Stimulated activated CD8-positive, alpha-beta memory T cell treated with anti-CD3 and anti-CD28 coated beads, Interleukin-4, amount 100 ng/mL, for 4 hours (primary cell): ENCODE measurements around the gene TTC27.
"Not testable (repeated sequence)": the region's sequence is repeated elsewhere in the genome, so short reads cannot be mapped to it uniquely, and the experiment has no call there.

Experiments
- DNase-seq, 2 donors: peaks; one replicate each; pipeline ENCODE4 v3.0.0-alpha.2; 2020; ENCODE audit warnings: low read depth in 2 of 2, low spot score in 1 of 2

Gene TTC27

DNA sequence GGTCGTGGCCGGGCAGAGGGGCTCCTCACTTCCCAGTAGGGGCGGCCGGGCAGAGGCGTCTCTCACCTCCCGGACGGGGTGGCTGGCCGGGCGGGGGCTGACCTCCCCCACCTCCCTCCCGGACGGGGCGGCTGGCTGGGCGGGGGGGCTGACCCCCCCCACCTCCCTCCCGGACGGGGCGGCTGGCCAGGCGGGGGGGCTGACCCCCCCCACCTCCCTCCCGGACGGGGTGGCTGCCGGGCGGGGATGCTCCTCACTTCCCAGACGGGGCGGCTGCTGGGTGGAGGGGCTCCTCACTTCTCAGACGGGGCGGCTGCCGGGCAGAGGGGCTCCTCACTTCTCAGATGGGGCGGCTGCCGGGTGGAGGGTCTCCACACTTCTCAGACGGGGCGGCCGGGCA is 126.8 kb downstream of the TTC27 start:
- not testable (repeated sequence) for DNase-seq

DNA sequence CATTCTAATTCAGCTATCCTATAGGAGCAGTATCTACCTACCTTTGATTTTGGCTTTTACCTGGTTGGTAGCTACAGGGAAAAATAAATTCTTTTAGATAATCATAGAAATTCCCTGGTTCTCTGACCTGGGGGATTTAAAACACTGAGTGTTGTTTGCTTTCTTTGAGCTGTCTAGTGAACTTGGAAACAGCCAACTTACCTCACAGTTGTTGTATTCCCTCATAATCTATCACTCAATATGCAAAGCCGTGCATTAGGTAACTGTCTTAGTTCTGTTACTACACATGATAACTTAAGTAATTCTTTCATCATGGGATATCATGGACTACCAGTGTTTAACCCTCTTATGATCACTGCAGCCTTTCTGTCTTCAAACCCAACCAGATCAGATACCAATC is 127.8 kb downstream of the TTC27 start:
- no peak for DNase-seq

DNA sequence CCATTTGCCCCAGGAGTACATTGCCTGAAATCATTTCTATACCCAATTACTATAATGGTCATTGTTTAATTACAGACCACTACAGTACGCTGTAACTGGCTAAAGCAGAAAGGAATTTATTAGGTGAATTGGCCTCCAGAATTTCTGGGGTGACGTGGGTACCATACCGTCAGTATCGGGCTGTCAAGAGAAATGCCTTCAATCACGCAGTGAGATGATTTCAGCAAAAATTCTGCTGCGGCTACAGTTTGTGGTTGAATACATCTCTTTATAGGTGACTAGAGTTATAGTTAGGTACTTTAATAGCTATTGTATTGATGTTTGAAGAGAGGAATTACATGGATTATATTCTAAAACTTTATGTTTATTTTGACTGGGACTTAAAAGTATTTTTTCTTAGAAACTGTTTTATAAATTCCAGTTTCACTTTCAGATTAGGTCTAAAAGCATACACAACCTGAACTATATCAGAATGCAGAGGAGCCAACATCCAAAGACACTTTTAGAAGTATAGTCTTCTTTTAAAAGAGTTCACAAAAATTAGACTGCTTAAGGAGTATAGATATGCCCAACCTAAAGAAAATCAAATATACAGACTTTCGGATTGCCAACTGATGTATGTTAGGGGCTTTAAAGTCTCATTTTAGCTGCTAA is 128.4 kb downstream of the TTC27 start:
- DNase-seq, result no peak

DNA sequence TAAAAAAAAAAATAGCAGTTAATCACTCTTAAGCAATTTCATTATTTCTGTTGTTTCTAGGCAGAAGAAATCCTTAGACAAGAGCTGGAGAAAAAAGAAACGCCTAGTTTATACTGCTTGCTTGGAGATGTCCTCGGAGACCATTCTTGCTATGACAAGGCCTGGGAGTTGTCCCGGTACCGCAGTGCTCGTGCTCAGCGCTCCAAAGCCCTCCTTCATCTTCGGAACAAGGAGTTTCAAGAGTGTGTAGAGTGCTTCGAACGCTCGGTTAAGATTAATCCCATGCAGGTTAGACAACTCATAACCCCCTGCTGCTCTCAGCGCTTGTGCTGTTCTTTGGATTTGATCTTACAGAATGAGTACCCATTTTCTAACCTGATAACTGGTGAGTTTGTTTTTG is 130.4 kb downstream of the TTC27 start:
- no peak for DNase-seq

DNA sequence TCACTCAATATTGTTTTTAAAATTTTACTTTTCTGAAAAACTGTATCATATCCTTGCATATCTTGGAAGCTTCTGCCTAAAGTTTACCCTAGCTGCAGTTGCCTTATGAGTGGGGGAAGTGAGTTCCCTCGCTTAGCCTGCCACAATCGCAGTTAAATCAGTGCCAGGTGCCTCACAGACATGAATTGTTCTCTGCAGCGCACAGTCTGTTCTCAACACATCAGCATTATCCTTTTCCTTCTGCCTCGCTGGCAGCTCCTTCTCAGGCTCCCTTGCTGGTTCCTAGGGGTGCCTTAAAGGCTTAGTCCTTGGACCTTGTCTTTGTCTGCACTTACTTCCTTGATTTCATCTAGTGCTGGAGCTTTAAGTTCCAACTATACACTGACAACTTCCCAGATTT is 132.8 kb downstream of the TTC27 start:
- DNase-seq, result no peak

DNA sequence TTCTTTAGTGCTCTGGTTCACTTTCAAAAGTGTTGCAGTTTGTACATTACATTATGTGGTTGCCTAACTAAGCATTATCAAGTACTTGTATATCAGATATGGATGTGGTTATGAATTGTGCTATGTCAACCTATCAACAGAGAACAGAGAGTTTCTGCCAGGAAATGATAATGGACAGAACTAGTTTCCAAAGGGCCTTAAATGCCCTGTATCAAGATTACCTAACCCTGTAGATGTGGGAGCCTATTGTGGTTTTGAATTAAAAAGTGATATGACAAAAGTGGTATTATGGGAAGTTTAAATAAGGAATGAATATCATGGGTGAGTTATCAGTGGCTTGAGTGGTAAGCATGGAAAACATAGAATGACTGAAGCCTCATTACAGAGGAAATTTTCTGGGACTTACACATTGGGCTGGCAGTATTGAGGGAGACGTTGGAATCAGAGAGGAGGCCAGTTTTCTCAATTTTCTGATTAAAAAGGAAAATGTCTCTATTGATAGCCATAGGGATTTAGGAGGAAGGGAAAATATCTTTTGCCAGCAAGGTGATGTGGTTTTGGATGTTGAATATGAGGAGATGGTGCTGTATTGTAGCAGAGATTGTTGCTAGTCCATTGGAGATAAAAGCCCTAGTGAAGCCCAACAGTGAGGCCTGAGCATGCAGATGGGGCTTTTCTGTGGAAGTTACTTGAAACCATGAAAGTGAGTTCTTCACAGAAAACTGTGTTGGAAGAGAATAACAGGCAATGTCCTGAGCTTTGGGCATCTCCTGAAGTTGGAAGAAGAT is 140.7 kb downstream of the TTC27 start:
- no peak for DNase-seq

DNA sequence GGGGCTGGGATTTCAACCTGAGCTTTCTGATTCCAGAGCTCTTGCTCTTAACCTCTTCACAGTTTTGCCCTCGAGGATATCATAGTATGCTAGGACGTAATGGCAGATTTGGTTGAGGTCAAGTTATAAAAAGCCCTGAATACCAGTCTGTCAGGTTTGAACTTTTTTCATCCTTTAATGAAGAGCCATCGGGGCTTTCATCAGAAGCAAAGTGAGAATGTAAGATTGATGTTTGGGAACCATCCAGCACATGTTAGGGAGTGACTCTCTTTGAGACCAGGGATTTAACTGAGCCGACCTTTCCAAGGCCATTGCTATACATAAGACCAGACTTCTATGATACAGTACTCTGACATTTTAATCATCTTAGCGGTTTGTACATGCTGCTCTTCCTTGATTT is 142.5 kb downstream of the TTC27 start:
- DNase-seq, result no peak

DNA sequence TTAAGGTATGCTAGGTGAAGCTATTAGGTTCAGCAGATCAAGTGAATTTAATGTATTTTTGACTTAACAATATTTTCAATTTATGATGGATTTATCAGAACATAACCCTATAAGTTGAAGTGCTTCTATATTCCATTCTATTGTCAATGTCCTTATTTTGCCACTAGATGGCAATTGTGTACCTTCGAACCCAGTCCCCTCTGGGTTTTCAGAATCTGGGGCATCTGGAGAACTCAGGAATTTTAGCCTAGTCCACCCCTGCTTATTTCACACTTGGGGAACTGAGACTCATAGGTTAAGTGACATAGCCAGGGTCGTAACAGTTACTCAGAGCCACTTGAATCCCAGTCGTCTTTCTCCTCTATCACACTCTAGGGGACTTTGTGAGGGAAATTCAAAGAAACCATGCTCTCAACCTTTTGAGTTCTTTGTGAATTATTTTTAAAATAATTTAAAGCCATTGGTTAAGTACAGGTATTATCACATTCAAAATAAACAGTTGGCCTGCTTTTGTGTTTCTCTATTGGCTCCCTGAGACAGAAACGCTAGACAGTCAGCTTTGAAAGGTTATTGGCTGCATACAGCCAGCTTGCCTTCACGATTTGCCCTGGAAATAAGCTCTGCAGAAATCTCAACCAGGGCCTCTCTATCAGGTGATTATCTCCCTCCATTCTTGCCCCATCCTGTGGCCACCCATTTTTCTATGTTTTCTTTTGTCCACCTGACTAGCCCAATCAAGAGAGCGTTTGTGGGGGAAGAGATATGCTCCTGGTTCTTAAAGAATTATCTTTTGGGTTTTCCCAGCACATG is 145.0 kb downstream of the TTC27 start:
- DNase-seq, result no peak

DNA sequence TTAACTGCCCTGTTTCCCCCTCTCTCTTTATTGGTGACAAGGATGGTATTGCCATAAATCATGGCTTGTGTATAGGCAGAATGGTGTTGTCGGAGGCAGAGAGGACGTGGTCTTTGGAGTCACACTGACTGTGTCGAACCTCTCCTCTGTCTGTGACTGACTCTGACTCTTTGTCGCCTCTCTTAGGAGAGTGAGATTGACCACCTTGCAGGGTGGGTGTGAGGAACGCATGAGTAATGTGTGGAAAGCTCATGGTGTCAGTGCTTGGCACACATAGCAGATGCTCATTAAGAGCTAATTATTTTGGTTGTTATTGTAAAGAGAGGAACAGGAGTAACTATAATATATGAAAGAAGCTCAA is 145.6 kb downstream of the TTC27 start:
- DNase-seq, result no peak

DNA sequence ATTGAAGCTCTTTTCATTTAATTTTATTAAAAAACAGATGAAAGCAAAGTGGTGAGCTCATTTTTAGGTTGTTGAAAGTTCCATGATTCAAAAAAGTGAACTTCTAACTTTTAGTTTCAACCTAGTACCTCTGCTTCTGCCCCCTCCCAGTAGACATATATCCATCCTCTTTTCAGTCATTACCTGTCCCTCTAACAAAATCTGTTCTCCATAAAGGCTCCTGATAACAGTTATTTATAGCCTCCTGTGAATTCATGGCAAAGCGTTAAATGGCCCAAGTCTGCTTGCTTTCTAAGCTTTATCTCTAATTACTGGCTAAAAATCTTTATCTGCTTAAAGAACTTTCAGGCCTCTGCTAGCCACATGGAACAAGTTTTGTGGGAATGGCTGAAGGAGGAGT is 148.1 kb downstream of the TTC27 start:
- DNase-seq, result no peak

DNA sequence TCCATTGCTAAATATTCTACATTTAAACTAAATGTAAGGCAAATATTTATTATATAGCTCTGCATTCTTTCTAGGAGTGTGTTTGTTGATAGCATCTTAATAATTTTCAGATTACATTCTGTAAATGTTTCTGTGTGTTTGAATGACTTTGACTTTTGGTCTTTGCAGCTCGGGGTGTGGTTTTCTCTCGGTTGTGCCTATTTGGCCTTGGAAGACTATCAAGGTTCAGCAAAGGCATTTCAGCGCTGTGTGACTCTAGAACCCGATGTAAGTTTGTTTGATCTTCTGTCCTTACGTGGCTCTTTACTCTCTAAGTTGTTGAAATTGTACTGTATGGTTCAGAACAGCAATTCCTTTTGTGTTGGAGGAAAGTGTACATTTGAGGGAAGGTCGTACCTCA is 149.9 kb downstream of the TTC27 start:
- DNase-seq, result no peak

DNA sequence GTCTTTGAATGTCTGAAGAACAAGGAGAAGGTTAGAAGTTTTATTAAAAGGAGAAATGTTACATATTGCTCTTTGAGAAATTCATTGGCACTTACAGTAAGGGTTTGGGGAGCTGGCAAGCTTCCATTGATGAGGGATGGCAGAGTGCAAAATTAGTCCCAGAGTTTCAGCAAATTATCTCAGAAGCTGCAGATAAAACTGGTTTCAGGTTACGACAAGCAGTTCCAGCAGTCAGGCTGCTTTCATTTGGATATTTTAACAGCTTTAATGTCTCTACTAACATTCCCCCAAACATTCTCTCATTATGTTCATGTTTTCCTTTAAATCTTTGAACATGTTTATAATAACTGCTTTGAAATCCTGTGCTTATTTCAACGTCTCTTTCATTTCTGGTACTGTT is 153.1 kb downstream of the TTC27 start:
- no peak for DNase-seq

DNA sequence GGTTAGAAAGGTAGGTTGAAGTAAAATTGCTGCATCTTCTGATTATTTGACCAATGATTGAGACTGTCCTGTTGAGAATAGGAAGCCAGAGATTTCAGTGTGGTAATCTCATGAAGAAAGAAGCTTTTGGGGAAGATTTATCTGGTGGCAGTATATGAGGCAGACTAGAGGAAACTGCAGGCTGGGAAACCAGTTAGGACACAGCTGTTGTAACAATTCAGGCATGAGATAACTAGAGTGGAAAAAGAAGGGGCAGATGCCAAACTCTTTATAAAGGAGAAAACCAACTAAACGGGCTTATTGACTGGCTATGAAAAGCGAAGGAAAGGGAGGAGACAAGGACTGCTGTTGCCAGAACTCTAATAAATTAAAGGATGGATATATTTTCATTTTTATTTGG is 155.6 kb downstream of the TTC27 start:
- no peak for DNase-seq

DNA sequence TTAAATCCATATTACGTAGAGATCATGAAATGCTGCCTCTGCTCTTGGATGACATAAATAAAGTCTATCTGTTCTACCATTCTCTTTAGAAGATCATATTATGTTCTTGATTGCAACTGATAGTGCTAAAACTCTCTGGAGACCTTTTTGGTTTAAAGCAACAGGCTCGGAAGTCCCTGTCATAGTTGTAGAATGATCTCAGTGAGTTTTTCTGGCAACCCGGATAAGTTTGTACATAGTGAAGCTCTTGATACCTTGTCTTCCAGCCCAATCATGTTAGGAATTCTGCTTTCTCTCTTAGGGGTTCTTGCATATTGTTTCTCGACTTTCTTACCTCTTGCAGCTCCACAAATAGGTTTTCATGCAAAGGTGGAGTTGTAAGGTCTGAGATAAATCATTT is 156.1 kb downstream of the TTC27 start:
- no peak for DNase-seq

DNA sequence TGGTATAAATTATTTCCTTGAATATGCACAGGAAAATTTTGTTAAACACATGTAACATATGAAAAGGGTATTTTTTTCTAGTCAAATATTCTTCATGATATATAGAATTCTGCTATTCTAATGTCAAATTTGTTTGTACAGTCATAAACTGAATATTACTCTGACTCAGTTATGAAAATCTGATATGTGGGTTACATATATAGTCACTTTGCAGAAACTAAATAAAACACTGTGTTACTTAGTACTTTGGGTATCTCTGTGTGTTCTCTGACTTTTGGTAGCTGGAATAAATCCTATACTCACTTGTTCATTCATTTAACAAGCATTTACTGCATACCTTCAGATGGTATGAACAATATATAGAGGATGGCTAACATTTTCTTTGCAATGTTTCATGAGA is 159.4 kb downstream of the TTC27 start:
- DNase-seq, result no peak

DNA sequence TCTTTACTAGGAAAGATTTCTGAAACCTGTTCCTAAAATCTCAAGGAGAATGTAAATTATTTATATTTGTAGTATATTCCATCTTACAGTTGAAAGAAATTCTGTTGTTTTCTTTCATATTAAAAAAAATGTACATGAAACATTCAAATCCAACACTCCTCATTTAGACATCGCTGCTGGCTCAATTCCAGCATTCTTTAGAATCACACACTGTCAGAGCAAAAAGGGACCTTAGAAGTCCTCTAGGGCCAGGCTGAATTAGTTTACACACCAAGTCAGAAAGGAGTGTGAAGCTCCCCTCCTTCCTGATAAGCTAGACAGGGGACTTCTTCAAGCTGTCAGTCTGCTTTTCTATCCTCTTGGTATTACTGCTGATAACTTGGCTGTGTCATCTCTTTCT is 160.3 kb downstream of the TTC27 start:
- no peak for DNase-seq

DNA sequence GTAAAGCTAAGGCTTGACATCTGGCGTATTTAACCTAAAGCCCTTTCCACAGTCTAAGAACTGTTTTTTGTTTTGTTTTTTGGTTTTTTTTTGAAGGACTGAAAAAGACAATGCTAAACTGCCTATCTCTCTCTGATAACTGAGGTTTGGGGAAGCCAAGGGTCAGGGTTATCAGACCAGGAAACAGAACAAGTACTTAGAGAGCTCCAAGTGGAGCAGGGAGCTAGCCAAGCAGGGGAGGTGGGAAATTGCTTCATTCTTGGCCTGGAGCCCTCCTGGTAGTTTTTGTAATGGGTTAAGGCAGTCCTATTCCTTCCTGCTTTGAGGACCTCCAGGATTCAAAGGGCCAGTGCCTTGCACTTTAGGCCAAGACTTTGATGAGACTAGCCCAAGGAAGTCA is 164.6 kb downstream of the TTC27 start:
- DNase-seq, result no peak

DNA sequence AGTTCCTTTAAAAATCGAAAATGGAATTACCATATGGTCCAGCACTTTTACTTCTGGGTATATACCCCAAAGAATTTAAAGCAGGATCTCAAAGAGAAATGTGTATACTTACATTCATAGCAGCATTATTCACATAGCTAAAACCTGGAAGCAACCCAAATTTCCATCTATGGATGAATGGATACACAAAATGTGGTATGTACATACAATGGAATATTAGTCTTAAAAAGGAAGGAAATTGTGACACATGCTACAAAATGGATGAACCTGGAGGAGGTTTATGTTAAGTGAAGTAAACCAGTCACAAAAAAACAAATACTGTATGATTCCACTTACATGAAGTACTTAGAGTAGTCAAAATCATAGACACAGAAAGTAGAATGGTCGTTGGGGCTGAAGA is 171.0 kb downstream of the TTC27 start:
- DNase-seq, result no peak

DNA sequence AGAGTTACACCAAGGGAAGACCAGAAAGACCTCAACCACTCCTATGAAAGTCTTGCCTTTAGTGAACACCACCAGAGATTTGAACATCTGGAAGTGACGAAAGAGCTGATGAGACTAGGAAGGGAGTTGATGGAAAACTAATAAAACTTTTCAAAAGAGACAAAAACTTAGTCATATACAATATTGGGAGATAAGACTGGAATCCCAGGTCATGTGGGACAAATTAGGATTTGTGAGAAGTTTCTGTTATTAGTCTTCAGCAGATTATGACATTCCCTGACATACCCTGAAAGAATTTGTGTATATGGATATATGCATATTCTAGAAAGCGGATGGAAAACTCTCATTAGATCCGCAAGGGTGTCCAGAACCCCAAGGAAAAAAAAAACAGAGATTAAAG is 173.9 kb downstream of the TTC27 start:
- no peak for DNase-seq

DNA sequence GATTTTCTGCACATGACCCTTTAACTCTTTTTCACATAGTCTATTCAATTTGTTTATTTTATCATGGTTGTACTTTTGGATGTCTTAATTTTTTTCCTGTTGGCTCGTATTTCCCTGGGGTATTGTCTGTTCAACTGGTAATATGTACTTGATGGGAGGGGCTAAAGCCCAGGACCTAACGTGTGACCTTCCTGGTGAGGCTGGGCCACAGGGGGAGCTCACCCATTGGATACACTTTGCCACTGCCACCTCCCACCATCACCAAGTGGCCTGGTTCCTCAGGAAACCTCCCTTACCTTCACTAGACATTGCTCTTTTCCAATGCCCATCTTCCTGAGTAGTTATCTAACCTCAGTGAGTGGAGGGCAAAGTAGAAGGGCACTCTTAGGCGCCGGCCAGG is 175.0 kb downstream of the TTC27 start:
- no peak for DNase-seq

DNA sequence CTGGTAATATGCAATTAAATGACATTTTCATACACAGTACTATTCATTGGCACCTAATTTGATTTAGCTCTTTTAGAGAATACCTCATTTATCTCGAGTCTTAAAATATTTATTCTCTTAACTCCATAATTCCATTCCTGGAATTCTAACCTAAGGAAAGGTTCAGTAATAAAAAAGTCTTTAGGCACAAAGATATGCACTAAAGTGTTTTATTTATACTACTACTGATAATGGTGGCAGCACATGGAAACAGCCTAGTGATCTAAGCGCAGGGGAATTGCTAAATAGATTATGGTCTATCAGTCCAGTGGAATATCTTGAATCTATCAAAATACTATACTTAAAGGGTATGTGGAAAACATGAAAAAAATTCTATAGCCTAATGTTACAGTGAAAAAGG is 176.4 kb downstream of the TTC27 start:
- no peak for DNase-seq
